Stimulated activated CD4-positive, alpha-beta T cell treated with anti-CD3 and anti-CD28 coated beads, TNF-alpha, amount 100 ng/mL, for 48 hours (primary cell): ENCODE measurements around the gene TP53AIP1.

ENCODE experiments used
- DNase-seq, 3 donors: peaks; one replicate each; pipeline ENCODE4 v3.0.0-alpha.2; 2020; ENCODE audit warnings: low read depth in 3 of 3

TP53AIP1 gene, protein sequence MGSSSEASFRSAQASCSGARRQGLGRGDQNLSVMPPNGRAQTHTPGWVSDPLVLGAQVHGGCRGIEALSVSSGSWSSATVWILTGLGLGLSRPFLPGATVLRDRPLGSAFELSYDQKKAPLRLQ

DNA sequence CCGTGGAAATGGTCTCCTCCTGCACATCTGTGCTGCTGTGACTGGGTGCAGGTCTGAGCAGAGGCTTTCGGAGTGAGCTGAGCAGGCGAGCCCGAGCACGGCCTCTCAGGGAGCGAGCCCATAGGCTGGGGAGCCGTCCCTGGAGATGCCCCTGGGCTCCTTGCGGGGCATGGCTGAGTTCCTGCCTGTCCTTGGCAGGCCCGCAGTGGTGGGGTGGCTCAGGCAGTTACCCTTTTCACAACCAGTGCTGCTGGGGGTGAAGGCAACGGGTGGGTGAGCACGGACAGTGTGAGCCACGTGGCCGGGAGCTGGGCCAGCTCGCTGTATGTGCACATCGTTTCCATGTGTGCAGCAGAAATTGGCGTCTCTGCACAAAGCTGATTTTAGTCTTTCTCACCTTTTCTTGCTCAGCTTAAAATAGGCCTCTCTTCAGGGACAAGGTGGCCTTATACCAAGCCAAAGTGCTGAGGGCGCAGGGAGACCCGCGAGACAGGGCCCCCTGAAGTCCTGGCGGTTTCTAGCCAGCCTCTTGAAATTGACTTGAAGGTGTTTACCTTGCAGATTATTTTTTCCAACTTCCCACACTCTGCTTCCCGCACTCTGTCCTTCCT is at the start of gene TP53AIP1:
TP53AIP1 (minus strand) TSS at position 55 of the 611 bp plus-strand sequence. CDS start 5,053 bp downstream, outside the sequence.
- DNase-seq = no peak

DNA sequence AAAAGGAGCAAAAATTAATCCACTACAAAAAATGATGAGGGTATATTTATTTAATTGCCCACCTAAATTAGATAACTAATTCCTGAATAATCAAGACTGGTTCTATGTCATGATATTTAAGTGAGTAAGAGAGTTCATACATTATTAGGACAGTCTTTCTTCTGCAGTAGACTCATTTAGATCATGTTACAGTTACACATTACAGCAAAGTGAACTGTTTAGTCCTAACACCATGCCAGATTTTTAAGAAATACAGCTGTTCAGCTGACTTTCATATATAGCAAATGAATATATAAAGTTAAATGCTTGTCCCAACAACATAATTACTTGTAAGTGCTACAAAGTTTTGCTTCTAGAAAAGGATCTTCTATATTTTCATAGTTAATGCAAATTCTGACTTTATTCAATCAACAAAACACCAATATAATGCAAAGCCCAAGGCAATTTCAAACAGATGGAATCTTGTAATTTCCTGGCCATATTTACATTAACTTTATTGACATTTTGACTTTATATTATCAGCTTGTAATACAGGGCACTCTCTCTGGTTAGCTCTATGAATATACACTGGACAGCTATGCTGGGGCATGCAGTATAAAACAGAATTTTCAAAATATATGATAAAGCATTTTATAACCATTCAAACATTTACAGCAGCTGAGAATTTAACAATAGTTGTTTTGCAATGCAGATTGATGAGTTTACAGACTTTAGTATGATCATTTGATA is 45.7 kb upstream of the TP53AIP1 start:
- DNase-seq = no peak

DNA sequence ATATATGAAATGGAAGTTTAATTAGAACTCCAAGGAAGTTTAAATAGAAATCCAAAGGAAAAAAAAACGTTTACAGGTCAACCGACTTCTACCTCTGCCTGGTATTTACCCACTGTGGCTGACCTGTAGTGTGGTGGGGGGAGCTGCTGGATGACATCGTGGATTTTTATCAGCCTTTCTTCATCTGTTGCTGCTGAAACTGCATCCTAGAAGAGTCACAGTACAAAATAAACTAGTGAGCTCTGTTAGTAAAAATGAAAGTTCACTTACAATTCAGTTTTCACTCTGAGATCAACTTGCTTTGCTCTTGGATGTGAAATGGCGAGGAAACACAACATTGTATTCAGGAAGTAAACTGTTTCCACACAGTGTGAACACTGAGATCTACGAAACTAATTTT is 43.2 kb upstream of the TP53AIP1 start:
- DNase-seq = no peak

DNA sequence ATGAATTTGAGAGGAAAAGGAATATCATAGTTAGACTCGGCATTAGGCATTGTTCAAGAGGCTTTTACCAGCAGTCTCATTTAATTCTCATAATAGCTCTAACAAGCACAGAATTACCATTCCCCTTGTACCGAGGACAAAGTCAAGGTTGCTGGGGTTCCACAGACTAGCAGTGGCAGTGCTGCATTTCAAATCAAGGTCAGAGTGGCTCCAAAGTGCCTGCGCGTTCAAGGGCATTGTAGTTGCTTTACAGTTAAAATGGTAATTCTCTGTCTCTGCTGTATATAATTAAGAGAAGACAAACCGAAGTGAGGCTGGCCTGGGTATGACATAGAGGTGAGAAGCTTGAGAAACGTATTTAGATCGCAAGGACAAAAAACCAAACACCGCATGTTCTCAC is 40.4 kb upstream of the TP53AIP1 start:
- DNase-seq = no peak

DNA sequence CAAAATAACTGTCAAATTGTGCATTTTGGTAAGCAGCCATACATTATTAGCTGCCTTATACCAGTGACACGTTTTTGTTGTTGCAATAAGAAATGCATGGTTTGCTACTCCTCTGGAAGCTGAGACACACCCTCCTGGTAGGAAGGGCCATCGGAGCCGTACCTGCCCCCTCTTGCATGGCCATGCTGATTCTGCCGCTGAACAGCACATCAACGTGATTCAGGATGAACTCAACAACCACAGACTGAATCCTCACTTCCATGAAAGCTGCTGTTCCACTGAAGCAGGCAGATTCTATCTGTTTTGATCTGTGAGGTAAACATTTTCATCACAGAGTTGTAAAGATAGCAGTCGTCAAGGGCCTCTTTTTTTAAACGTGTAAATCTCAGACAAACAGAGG is 38.6 kb upstream of the TP53AIP1 start:
- DNase-seq = no peak

DNA sequence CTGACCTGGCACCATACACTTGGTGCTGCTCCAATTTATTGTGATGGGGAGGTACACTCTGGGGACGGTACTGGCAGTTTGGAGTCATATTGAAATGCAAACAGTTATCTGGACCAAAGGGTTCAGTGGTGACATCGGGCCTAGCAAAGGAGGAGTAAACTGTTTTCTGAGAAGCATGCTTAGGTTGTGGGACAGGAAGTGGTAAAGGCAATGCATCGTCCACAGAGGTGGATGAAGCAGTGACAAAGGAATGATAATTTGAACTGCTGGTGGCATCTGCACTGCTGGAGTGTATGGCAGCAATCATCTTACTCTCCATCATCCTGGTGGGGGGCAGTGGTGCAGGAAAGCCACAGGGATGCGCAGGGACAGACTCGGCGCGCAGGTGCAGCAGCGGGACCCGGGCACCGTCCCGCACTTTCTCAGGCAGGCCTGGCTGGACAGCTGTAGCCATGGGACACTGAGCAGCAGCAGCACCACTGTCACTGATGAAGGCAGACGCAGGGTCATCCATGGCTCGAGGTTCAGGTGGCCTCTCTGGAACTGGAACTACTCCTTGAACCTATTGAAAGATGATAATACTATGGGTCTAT is 28.0 kb upstream of the TP53AIP1 start:
- no peak for DNase-seq

DNA sequence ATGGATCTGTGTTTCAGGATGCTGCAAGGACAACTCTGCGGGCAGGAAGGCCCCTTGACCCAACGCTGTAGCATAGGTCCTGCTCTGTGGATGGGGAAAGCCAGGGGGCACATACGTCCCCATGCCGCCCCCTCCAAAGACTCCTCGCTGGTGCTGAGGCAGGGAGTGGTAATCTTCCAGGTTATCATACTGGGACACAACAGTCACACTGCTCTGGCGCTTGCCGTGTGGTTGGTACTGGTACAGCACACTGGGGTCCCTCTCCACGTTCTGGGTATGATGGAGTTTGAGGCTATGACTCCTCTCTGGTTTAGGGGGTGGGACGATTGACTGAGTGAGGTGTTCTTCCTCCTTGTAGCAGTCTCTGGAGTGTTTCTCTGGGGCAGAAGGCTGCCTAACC is 26.2 kb upstream of the TP53AIP1 start:
- no peak for DNase-seq

DNA sequence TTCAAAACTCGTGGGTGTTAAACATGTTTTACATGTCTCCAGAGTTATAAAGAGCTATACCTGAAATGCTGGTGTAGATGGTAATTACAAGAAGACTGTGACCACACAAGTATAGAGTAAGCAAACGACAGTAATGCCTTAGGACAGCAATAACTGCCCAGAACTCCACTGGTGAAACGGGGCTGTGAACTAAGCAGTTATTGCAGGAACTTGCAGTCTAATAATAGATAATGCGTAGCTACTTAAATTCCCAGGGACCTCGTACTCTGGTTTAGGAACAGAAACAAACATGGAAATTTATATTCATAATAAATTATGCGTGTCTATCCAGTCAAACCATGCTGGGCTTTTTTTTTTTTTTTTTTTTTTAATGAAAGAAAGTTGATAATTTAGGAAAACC is 24.9 kb upstream of the TP53AIP1 start:
- no peak for DNase-seq

DNA sequence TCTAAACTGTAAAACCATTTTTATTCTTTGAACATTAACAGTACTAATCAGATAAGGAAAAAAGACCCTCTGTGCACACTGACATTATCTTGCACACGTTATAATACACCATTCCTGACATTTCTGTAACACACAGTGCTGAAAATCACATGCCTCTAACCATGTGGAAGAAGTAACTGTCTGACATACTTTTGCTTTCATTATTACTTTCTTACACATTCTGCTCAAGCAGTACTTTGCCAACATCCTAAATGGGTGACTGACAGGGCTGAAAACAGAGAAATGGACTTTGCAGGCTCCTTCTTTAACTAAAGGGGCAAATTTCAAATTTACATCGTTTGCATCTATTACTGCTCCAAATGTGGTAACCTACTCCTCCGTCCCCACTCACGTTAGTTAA is 22.8 kb upstream of the TP53AIP1 start:
- DNase-seq = no peak

DNA sequence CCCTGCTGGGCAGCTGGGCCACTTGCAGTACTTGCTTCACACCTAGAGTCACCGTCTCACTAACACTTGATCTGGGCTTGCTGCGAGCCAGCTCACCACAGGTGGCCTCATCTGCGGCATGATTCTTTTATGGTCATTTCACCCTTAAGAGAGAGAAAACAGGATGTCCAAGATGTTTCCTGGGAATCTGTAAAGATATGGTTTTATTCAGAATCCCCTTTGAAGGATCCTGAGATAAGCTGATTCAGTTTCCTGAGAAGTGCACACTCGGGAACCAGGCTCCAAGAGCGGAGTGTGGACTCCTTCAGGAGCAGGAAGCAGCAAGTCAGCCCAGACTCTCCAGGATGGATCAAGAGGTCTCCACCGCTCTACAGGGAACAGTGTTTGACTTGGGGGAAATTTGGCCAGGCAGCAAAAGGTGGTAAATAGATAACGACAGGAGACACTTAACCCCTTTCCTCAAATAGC is 21.8 kb upstream of the TP53AIP1 start:
- DNase-seq = no peak

DNA sequence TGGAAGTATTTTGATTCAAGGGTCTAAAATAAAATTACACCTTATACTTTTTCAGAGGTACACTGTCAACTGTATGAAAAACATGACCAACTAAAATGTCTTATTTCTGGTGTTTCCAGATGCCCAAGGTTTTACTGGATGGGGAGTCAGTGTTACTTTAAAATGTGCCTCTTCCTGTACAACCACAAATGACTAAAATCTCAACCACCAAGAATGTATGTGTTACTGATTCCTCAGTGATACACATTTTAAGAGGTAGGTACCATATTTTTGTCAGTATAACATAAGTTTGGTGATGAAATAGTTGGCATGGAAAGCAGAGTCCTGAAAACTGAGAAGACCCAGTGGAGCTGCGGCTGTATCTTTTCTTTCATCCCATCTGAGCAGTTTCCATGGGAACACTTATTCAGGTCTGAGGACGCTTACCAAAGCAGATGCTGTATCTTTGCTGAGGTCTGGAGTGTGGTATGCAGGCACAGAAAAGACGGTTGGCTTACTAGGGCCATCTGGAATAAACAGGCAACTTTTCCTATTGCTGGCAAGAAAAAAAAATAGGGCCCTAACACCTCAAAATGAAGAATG is 21.2 kb upstream of the TP53AIP1 start:
- DNase-seq = no peak

DNA sequence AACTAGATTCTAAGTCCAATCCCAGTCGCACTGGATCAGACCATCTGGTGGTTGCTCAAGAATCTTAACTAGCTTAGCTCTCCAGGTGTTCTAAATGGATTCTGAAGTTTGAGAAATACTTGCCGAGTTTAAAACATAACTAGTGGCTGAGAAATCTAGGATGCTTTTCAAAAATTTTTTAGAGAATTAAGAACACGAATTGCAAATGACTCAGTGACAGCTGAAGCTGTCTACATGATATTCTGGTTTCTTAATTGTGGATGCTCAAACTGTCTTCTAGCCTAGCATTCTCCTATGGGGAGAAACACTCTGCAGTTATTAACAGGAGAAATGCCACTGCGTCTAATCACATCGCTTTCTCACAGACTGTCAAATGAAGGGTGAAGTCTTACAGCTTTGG is 20.2 kb upstream of the TP53AIP1 start:
- DNase-seq = no peak

DNA sequence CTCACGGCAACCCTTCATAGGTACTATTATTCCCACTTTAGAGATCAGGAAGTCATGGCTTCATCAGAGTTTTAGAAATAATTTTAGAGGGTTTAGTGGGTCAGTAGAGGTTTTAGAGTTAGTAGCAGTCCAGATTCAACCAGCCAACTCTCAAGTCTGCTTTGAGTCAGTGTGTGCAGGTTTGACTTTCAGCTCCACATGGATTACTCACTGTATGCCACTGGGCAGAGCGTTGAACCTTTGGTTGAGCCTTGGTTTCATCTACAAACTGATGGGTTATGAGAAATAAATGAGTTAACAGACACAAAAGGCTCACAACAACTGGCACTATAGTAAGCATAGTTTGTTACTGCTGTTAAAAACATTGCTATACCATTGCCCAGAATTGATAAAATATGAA is 19.0 kb upstream of the TP53AIP1 start:
- no peak for DNase-seq

DNA sequence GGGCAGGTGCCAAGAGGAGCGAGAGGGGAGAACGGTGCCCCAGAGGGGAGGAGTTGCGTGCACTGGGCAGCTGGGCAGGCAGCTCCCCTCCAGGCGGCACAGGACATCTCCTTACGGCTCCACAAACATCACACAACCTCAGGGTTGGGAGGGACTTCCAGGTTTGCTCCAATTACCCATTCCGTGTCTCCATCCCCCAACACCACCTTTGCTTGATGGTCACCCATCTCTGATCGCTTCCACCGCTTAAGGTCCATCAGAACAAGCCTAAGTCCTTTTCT is 14.5 kb upstream of the TP53AIP1 start:
- DNase-seq = no peak

DNA sequence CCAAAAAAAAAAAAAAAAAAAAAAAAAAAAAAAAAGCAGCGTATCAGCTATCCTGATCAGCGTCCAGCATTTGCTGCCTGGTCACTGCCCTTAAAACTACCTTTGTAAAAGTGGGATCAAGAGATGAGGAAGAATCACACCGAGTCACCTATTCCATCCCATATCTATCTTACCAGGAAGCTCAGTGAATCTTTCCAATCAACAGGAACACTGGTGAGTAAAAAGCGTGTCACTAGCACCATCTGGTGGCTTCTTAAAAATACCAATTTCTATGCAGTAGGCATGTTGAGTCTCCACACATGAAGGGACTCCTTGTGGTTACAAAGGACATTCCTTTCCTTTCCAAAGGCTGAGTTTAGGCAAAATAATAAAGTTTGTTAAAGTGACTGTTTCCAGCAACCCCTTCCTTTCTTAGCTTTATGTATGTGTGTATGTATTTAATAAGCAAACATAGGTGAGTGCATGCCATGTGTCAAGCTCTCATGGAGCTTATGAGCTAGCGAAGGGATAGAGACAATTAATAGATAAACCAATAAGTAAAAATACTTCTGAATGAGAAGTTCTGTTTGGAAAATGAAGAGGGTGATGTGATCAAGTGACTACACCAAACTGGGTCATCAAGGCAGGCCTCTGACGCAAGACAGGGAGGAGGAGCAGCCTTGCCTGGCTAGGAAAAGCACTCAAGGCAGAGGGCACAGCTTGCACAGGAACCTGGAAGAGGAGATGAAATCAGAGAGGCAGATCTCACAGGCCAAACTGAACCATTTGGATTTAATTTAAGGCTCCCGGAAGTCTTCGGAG is 13.9 kb upstream of the TP53AIP1 start:
- DNase-seq = peak in 1 of 3 donors; percentile 14

DNA sequence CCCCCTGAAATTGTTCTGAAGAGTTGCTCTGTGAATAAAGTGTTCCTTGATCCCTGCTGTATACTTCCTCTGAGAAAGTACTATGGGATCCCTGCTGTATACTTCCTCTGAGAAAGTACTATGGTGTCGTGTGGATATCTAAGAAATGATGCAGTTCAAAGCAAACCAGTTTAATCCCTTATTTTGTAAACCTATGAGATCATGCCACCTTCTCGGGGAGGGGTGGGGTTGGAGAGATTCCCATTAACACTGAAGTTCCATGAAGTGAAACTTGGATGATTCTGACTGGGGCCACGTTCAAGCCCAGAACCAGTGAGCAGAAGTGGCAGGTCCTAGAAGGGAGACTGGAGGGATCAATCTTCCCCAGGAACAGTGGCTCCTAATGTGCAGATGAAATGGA is 13.0 kb upstream of the TP53AIP1 start:
- DNase-seq = no peak

DNA sequence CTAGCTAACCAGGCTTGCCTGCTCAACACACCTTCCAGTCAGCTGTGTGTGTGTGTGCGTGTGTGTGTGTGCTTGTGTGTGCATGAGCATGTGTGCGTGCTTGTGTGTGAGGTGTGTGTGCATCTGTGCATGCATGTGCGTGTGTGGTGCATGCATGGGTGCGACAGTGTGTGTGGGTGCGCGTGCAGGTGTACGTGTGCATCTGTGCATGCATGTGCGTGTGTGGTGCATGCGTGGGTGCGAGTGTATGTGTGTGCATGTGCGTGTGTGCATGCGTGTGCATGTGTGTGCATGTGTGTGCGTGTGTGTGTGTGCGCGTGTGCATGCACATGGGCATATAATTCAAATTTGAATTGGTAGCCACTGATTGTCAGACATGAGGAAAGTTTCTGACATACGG is 10.5 kb upstream of the TP53AIP1 start:
- DNase-seq = no peak

DNA sequence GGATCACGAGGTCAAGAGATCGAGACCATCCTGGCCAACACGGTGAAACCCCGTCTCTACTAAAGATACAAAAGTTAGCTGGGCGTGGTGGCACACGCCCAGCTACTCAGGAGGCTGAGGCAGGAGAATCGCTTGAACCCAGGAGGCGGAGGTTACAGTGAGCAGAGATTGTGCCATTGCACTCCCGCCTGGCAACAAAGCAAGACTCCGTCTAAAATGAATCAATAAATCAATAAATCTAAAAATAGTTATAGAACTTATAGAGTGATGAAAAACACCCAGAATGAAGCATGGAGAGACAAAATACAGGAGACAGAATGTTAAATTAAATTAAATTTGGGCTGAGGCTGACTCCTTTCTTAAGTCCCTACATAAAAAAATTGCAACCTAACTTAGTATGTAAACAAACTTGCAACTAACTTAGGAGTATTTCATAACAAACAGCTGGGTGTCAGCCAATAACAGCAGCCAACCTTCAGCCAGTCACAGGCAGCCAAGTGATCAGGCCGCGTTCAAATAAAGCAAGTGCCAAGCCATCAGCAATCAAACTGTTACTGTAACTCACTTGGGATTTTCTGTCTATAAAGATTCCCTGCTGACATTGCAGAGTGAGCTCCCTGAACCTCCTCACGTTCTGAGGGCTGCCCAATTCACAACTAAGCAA is 7.3 kb upstream of the TP53AIP1 start:
- DNase-seq = no peak

DNA sequence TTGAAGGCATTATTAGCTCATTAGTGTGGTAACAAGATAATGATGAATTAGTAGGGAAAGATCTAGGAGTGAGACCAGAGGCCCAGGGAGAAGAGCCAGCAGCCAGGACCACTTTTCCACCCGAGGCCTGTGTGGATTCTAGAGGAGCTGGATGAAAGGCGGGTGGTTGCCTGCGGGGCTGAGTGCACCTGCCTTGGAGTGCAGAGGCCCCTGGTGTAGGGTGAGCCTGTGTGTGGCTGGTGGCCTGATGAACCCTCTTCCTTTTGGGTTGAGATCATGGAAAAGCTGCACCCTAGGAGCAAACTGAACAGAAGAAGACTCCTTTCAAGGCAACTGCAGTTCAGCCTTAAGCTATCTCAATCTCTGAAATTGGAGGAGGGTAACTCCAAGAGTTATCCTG is 5.9 kb upstream of the TP53AIP1 start:
- DNase-seq = no peak

DNA sequence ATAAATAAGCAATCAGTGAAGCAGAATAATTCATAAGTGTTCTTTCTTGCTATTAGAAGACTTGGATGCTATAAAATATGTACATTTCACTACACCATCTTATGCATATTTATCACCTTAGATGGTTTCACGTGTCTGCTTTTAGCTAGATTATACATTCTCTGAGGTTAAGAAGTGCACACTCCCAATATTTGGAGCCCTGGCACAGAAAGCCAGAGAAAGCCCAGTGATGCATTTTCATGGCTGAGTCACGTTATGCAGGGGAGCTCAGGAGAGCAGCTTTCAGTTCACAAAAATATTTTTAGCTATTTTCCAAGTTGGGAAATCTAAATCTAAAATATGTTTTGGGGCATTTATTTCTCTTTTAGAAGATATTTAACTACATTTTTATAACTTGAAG is 5.1 kb upstream of the TP53AIP1 start:
- no peak for DNase-seq

DNA sequence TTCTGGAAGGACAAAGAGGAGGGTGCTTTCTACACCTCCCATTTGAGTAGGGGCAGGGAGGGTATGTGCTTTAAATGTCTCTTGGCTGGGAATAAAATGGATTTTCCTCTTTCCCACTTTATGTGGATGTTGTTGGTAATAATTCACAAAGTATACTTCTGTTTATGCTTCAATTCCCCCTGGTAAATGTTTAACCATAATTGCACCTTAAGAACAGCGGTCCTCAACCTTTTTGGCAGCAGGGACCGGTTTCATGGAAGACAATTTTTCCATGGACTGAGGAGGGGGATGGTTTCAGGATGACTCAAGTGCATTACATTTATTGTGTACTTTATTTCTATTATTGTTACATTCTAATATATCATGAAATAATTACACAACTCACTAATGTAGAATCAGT is 4.0 kb upstream of the TP53AIP1 start:
- no peak for DNase-seq
